ENCODE measurements around the gene YAP1.

- TF ChIP-seq, protein P1, sequence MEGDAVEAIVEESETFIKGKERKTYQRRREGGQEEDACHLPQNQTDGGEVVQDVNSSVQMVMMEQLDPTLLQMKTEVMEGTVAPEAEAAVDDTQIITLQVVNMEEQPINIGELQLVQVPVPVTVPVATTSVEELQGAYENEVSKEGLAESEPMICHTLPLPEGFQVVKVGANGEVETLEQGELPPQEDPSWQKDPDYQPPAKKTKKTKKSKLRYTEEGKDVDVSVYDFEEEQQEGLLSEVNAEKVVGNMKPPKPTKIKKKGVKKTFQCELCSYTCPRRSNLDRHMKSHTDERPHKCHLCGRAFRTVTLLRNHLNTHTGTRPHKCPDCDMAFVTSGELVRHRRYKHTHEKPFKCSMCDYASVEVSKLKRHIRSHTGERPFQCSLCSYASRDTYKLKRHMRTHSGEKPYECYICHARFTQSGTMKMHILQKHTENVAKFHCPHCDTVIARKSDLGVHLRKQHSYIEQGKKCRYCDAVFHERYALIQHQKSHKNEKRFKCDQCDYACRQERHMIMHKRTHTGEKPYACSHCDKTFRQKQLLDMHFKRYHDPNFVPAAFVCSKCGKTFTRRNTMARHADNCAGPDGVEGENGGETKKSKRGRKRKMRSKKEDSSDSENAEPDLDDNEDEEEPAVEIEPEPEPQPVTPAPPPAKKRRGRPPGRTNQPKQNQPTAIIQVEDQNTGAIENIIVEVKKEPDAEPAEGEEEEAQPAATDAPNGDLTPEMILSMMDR (conservative IDR thresholded peaks at IDR 0.05; ENCODE audit: low read depth, low read length) = no peak
- TF ChIP-seq EZH2 (IDR thresholded peaks at IDR 0.05; ENCODE audit: borderline replicate concordance, low read depth, low read length, poor library complexity, severe bottlenecking) = no peak
Measured at GRCh38 chr11:102119997-102120396, 9.8 kb downstream of the YAP1 start.
